NT2/D1 (cell line): ENCODE measurements around the gene TSHZ3.

Experiments used
- SUZ12 ChIP-seq: IDR thresholded peaks from 2 replicates; pipeline ENCODE4 v1.6.1; 2011; ENCODE audit not compliant: insufficient read length, insufficient read depth; ENCODE audit errors: extremely low read depth
- YY1 ChIP-seq: IDR thresholded peaks from 2 replicates; pipeline ENCODE4 v1.6.1; 2011; ENCODE audit not compliant: insufficient read length, insufficient read depth

- TF ChIP-seq SUZ12 (no peak), YY1 (no peak)
These were observed 36.5 kb upstream of the TSHZ3 start for GRCh38 chr19:31385744-31386143.
